GM10248 (cell line): ENCODE measurements around the gene MT1G.

ENCODE experiments used
- CTCF ChIA-PET: fragments of 300-600 bp; sonication (Branson Sonifier 250); formaldehyde crosslinking; extraction: SDS; loops from one replicate; lab custom pipeline; 2021; ENCODE audit warnings: antibody characterized with exemption; lab: Yijun Ruan, JAX
- POLR2A ChIA-PET: fragments of 350-650 bp; sonication (Branson Sonifier 250); formaldehyde crosslinking; extraction: SDS; loops from one replicate; lab custom pipeline; 2020; ENCODE audit warnings: antibody characterized with exemption; lab: Yijun Ruan, JAX
- DNase-seq: peaks from one replicate; pipeline ENCODE4 v3.0.0; 2012; ENCODE audit errors: extremely low spot score
- TF ChIP-seq, protein P1 (sequence below): IDR thresholded peaks from 2 replicates; pipeline ENCODE4 v1.5.1; 2012; ENCODE audit warnings: mild to moderate bottlenecking, low read depth; ENCODE audit errors: extremely low read depth, missing control alignments, control extremely low read depth

The MT1G gene

GRCh38 chr16:56647641-56648431 is 20.0 kb downstream of the MT1G start:
- CTCF ChIA-PET, result no interaction called here
- POLR2A ChIA-PET, result no interaction called here
- DNase-seq, result no peak
- TF ChIP-seq, protein P1, sequence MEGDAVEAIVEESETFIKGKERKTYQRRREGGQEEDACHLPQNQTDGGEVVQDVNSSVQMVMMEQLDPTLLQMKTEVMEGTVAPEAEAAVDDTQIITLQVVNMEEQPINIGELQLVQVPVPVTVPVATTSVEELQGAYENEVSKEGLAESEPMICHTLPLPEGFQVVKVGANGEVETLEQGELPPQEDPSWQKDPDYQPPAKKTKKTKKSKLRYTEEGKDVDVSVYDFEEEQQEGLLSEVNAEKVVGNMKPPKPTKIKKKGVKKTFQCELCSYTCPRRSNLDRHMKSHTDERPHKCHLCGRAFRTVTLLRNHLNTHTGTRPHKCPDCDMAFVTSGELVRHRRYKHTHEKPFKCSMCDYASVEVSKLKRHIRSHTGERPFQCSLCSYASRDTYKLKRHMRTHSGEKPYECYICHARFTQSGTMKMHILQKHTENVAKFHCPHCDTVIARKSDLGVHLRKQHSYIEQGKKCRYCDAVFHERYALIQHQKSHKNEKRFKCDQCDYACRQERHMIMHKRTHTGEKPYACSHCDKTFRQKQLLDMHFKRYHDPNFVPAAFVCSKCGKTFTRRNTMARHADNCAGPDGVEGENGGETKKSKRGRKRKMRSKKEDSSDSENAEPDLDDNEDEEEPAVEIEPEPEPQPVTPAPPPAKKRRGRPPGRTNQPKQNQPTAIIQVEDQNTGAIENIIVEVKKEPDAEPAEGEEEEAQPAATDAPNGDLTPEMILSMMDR, result no peak

DNA sequence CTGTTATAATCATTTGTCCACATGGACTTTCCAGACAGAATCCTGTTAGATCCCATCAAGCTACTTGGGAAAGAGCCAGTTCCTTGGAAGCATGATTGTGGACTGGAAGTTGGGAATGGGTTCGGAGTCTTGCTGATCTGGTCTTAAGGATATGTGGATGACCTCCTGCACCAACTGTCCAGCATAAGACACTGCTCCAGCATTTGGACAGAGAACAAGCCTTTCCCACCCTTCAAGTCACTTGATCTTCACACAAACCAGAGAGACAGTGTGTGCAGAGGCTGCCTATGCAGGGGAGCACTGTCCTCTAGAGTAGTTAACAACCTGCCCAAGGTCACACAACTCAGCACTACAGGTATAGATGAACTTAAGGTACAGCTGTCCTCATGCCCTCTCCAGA is 22.0 kb downstream of the MT1G start:
- CTCF ChIA-PET, result interaction anchor here (1.1 kb wide), 1 partner anchor 11 kb away, joined by 4 read pairs; no protein-coding TSS in a partner anchor

DNA sequence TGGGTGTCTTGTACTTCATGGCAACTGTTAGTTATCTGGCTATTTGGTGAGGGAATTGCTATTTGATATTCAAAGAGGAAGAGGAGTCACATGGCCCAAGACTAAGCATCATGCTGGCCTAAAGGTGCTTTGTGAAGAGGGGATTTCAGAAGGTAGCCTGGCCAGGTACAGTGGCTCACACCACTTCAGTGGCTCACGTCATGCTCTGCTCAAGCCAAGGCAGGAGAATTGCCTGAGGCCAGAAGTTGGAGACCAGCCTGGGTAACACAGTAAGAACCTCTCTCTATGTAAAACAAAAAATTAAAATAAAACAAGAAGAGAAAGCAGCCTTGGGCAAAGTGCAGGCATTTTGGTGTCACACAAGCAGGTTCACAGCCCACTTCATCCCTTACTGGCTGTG is 22.6 kb downstream of the MT1G start:
- TF ChIP-seq, protein P1, result no peak
- ChIA-PET POLR2A (no interaction called here), CTCF (no interaction called here)
- DNase-seq, result no peak

More for the DNA sequence above, 22.0 kb downstream of the MT1G start:
- TF ChIP-seq, protein P1, result no peak
- DNase-seq, result no peak
- POLR2A ChIA-PET, result no interaction called here

- POLR2A ChIA-PET, result no interaction called here
Measured at GRCh38 chr16:56643833-56644232, 24.0 kb downstream of the MT1G start.

DNA sequence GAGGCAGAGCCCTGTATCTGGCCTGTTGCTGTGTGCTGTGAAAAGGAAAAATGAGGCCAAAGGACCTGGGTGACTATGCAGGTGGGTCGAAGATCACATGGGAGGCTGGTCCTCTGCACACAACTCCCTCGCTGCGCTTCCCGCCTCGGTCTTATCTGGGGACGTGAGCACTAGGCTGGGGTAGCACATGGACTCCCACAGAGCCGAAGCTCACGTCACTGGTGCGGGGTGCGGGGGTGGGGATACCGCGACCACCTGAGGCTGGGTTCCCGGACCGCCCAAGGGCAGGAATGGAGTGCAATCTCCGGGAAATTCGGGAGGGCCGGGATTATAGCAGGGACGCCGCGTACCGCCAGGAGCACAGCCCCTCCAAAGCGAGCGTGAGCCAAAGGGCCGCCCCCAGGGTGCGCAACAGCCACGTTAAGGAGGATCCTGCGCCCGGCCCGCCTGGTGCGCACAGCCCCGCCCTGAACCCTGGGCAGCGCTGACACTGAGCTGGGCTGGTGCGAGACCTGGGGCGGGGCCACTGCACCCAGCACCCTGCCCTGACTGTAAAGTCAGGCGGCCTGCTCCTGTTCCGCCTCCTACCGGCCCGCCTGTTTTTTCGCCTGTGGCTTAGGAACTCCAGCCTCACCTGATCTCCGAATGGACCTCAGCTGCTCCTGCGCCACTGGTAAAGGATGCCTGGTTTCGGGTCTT is 24.6 kb downstream of the MT1G start:
- ChIA-PET POLR2A (no interaction called here), CTCF (interaction anchor here (1.0 to 2.0 kb wide), 5 partner anchors 15 to 67 kb away, joined by 3 to 7 read pairs (median 3); partner anchors contain the start of gene MT2A)
- no peak for DNase-seq
- TF ChIP-seq, protein P1, result no peak

More at GRCh38 chr16:56643833-56644232, 24.0 kb downstream of the MT1G start:
- no peak for DNase-seq
- TF ChIP-seq, protein P1, result no peak
- CTCF ChIA-PET, result interaction anchor here (1.2 to 2.0 kb wide), 3 partner anchors 34 to 67 kb away, joined by 3 to 7 read pairs (median 4); partner anchors contain the start of gene MT2A

DNA sequence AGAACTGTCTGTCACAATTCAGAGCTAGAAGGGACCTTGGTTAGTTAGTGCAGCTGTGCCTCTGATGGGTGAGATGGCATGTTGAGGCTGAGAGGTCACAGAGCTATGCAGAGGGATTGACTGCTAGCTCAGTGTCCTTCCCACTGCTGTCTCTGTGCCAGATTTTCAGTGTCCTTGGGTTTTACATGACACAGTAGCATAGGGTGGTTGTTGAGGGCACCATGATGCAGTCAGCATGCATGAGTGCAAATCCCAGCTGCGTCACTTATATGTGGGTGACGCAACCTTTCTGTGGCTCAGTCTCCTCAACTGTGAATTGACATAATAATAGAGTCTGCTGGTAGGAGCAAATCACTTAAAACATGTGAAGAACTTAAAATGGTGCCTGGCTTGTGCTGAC is 26.7 kb downstream of the MT1G start:
- CTCF ChIA-PET, result no interaction called here
- POLR2A ChIA-PET, result no interaction called here
- DNase-seq, result no peak
- TF ChIP-seq, protein P1, result no peak
